ENCODE data around the gene DMC1.

DNA sequence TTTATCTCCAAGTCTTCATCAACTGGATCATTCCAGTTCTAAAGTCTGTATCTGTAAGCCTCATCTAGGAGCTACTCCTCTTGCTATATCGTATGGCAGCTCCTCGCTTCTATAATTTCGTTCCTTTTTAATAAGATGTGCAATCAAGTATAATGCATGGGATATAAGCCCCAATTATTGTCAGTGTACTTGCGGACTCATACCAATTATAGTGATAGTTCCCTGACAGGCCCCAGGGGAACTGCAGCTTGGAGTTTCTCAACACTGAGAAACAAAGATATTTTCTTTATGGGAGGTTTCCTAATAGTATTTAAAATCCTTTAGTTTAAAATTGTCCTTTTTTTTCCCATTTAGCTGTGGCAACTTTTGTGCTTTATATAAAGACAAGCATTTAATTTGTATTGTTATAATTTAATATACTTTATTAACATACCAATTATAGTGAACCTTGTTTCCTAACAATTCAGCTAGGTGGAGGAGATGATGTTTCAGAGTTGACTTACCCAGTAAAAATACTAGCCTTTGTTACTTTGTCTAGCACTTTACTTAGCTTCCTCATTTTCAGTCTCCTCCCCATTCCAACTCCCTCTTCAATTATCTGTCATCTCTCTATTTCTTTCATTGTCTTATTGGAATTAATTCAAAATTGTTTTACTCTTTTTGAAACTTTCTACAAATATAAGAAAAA, 38.6 kb downstream of the DMC1 start:
- TF ChIP-seq, protein P1, sequence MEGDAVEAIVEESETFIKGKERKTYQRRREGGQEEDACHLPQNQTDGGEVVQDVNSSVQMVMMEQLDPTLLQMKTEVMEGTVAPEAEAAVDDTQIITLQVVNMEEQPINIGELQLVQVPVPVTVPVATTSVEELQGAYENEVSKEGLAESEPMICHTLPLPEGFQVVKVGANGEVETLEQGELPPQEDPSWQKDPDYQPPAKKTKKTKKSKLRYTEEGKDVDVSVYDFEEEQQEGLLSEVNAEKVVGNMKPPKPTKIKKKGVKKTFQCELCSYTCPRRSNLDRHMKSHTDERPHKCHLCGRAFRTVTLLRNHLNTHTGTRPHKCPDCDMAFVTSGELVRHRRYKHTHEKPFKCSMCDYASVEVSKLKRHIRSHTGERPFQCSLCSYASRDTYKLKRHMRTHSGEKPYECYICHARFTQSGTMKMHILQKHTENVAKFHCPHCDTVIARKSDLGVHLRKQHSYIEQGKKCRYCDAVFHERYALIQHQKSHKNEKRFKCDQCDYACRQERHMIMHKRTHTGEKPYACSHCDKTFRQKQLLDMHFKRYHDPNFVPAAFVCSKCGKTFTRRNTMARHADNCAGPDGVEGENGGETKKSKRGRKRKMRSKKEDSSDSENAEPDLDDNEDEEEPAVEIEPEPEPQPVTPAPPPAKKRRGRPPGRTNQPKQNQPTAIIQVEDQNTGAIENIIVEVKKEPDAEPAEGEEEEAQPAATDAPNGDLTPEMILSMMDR (IDR thresholded peaks at IDR 0.05), result no peak
- no peak for TF ChIP-seq POLR2A (IDR thresholded peaks at IDR 0.05)
